ENCODE measurements around the gene VAV2. TPM values are rescaled to one million over a fixed set of nuclear protein-coding genes. Genes with fewer than 3 reads are reported as not detected.

VAV2 gene
- total RNA-seq, 2 experiments from 2014 or later: 4.7 to 6.4 TPM

DNA sequence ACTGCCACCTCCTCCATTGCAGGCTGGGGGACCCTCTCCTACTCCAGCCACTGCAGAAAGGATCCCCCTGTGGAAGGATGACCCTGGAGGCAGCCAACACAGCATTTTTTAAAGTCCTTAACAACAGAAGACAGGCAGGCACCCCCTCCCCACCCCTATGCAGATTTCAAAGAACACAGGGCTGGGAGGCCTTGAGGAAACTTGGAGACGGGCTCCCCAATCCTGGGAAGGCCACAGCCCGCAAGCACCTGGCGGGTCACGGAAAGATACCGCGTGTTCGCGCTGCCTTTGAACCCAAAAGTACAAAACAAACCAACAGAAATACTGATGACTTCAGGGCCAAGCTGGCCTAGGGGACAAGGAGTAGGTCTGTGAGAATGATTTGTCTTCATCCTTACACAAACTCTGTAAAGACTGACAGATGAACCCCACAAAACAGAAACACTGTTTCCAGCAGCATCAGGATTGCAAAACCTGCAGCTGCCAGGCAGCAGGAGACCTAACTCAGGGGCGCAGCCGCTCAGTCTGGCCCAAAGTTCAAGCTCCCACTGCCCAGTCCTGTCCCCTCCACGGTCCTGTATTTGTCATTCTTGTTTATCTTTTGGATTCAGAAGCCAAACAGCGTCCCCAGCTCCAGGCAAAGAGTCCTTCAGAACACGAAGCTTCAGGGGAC is 13.8 kb downstream of the VAV2 start:
- Mint-ChIP-seq H3K4me1 (no peaks in the 10 kb centered on the region), H3K4me3 (no peak overlapping the region), H3K9me3 (no peaks in the 10 kb centered on the region), H3K36me3 (no peaks in the 10 kb centered on the region), H3K27me3 (no peaks in the 10 kb centered on the region), H3K27ac (no peak overlapping the region)
- DNase-seq: no peak
- POLR2A ChIA-PET: no interaction called here
- ATAC-seq (ENCODE audit: low read depth): no peak

DNA sequence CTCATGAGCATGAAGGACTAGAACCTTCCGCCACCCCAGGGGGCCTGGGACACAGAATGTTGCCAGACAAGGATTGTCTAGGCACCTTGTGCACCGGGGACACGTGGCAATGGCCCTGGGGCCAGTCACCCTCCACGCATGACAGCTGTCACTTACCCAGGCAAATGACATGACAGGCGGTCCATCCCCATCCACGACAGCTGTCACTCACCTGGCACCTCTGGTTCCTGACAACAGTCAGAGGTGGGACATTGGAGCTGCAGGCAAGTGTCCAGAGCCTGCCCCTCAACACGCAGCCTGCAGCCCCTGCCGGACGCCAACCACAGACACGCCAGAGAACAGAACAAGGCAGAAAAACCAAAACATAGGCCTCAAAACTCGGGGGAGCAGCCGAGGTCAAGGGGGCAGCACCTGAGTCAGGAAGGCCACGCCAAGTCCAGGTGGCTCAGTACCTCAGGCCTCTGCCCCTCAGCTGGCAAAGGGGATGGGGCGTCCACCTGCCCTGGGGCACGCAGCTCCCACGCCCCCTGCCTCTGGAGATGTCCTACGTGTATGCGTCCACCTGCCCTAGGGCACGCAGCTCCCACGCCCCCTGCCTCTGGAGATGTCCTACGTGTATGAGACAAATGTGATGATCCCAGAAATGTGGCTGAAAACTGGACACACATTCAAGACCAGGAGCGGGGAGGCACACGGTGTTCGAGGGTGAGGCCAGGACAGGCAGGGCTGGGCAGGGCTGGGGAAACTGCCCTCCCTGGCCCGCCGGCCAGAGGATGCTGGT is 14.5 kb downstream of the VAV2 start:
- Mint-ChIP-seq H3K36me3 (no peaks in the 10 kb centered on the region), H3K27ac (no peak overlapping the region), H3K27me3 (no peaks in the 10 kb centered on the region), H3K4me1 (no peaks in the 10 kb centered on the region), H3K9me3 (no peaks in the 10 kb centered on the region), H3K4me3 (no peak overlapping the region)
- ATAC-seq (ENCODE audit: low read depth): no peak
- POLR2A ChIA-PET: no interaction called here
- DNase-seq: no peak

DNA sequence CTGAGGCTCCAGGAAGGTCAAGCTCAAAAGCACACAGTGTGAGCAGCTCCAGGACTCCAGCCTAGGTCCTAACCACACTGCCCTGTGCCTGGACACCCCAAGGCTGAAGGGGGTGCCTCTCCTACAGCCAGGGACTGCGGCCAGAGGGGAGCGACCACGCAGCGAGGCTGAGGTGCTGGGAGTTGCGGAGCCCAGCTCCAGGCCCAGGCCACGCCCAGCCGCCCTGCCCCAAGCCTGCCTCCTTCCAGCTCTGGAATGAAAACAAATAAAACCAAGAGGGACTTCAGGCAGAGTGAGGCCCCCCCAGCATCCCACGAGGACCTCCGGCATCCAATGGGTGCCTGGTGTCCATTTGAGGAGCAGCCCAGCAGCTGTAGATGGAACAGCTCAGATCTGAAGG is 15.2 kb downstream of the VAV2 start:
- no peaks in the 10 kb centered on the region for H3K9me3 Mint-ChIP-seq
- no peaks in the 10 kb centered on the region for H3K36me3 Mint-ChIP-seq
- no peak for ATAC-seq (ENCODE audit: low read depth)
- no peaks in the 10 kb centered on the region for H3K27me3 Mint-ChIP-seq
- DNase-seq: no peak
- H3K27ac Mint-ChIP-seq: no peak overlapping the region
- POLR2A ChIA-PET: no interaction called here
- H3K4me1 Mint-ChIP-seq: no peaks in the 10 kb centered on the region
- H3K4me3 Mint-ChIP-seq: no peak overlapping the region

DNA sequence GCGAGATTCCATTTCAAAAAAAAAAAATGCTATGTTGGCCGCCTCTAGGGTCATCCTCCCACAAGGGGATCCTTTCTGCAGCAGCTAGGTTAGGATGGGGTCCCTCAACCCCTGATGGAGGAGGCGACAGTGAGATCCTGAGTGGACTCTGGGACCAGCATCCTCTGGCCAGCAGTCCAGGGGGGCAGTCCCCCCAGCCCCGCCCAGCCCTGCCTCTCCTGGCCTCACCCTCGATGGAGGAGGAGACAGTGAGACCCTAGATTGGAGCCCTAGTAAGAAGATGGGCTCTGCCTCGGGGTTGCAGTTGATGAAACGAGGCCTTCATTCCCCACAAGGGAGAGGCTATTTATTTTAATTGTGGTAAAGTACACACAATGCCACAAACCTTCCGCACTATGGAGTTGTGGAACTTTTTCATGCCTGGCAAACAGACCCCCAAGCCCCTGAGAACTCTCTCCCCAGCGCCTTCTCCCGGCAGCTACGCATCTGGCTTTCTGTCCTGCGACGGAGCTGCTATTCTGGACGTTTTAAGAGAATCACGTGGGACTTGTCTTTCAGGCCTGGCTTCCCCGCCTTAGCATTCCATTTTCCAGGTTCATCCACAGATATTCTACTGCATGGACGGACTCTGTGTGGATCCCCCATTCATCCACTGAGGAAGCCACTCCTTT is 15.8 kb downstream of the VAV2 start:
- no peak for ATAC-seq (ENCODE audit: low read depth)
- Mint-ChIP-seq H3K27ac (no peak overlapping the region), H3K36me3 (no peaks in the 10 kb centered on the region), H3K4me1 (no peaks in the 10 kb centered on the region), H3K27me3 (no peaks in the 10 kb centered on the region), H3K9me3 (no peaks in the 10 kb centered on the region), H3K4me3 (no peak overlapping the region)
- no peak for DNase-seq
- POLR2A ChIA-PET: no interaction called here

DNA sequence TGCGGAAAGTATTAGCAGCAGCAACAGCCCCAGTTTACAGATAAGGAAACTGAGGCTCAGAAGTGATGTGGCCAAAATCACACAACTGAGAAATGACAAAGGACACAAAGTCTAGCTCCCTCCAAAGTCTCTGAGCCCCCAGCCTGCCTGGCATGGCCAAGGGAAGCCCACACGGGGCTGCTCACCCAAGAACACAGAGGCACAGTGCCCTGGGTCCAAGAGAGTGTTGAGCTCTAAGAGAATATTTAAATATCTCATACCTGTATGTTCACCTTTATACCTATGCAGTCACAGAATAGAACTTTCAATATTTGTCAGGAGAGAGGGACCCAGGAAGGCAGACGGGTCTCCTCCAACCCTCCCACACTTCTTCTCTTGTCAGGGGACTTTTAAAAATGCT is 16.6 kb downstream of the VAV2 start:
- no peak for ATAC-seq (ENCODE audit: low read depth)
- no peaks in the 10 kb centered on the region for H3K9me3 Mint-ChIP-seq
- H3K27ac Mint-ChIP-seq: no peak overlapping the region
- H3K36me3 Mint-ChIP-seq: no peaks in the 10 kb centered on the region
- POLR2A ChIA-PET: no interaction called here
- no peaks in the 10 kb centered on the region for H3K27me3 Mint-ChIP-seq
- H3K4me1 Mint-ChIP-seq: no peaks in the 10 kb centered on the region
- DNase-seq: no peak
- no peak overlapping the region for H3K4me3 Mint-ChIP-seq

DNA sequence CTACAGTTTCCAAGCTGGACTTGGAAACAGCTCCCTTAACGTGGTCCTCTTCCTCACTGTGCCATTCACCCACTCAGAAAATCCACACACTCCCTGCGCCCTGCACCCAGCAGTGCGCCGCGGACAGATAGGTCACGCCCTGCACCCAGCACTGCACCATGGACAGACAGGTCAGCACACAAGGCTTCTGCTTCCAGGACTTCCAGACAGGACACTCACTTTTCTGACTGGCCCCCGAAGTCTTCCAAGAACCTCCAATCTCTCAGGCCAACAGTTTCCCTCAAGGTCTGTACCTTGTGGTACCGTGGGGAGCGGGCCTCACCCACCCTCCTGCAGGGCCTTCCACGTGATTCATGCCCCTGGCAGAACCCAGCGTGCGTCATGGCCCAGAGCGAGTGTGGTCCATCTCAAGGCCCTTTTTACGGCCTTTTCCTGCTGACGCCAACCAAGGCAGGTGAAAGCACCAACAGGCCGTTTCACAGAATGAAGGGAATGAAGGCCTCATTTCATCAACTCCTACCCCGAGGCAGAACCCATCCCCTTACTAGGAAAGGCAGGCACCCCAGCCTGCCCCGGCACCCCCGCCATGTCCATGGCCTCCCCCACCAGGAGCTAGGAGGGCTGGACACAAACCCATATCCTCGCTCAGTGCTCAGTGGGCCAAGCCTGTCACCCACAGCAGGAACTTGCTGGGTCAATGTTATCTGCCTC is 17.3 kb downstream of the VAV2 start:
- Mint-ChIP-seq H3K4me1 (no peaks in the 10 kb centered on the region), H3K4me3 (no peak overlapping the region), H3K9me3 (no peaks in the 10 kb centered on the region), H3K36me3 (no peaks in the 10 kb centered on the region), H3K27ac (no peak overlapping the region), H3K27me3 (no peaks in the 10 kb centered on the region)
- no peak for ATAC-seq (ENCODE audit: low read depth)
- DNase-seq: no peak
- POLR2A ChIA-PET: no interaction called here

DNA sequence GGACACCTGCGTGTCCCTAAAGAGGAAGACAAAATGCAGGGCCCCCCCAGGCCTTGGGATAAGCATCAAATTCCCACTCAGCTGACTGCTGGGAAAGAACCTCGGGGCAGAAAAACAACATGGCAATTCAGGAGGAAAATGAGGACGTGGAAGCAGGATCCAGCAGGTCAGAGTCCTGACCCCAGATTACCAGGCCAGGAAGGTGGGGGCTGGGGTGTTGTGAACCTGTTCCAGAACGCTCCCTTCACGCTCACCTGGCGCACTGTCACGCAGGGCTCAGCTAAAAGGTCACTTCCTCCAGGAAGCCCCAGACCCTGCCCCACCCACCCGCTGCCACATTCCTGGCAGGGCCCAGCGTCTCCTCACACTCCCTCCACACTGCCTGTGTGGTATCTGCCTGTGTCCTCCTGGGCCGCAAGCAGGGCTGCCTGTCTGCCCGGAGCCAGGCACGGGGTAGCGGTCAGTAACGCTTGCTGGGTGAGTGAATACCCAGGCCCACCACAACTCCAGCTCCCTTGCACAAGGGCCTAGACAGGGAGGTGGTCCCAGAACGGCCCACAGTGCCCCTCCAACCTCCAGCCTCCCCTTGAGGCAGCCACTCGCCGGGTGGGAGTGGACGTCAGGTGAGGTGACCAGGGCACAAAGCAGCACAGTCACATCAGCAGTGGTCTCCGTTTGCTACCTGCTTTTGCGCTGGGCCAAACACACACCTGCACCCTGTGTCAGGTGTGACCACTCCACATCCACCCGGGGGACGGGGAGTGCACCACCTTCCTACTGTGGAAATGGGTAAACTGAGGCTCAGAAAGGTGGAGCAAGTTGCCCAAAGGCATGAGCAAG is 18.1 kb downstream of the VAV2 start:
- POLR2A ChIA-PET: no interaction called here
- no peak overlapping the region for H3K27ac Mint-ChIP-seq
- DNase-seq (no peak), ATAC-seq (ENCODE audit: low read depth) (no peak)
- no peaks in the 10 kb centered on the region for H3K4me1 Mint-ChIP-seq
- no peaks in the 10 kb centered on the region for H3K27me3 Mint-ChIP-seq
- no peak overlapping the region for H3K4me3 Mint-ChIP-seq
- no peaks in the 10 kb centered on the region for H3K36me3 Mint-ChIP-seq
- no peaks in the 10 kb centered on the region for H3K9me3 Mint-ChIP-seq

DNA sequence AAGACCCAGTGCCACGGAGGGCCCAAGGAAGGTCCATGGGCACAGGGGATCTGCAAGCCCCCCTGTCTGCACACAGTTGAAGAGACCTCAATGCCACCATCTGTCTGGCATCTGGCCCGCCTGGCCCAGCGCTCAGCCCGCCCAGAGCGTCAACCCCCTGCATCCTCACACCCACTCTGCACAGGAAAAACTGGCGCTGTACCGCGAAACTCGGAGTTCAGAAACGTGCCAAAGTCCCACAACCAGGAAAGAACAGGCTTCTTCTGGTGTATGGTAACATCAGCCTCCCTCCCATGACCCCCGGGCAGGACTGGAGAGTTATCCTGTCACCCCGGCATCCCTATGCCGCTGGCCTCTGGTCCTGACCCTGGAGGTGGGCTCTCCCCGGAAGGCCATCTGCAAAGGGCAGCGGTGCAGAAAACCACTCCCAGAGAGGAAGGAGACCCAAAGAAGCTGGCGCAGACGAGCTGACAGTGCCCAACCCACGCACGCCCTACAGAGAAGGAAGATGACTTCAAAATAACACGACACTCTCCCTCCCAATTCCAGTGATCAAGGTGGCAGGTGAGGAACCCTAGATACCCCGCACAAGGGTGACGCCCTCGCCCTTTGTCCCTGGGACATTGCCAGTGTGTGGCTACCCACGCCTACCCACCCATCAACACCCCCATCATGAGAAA is 18.9 kb downstream of the VAV2 start:
- POLR2A ChIA-PET: no interaction called here
- no peak for ATAC-seq (ENCODE audit: low read depth)
- no peak for DNase-seq
- Mint-ChIP-seq H3K36me3 (no peaks in the 10 kb centered on the region), H3K27ac (no peak overlapping the region), H3K27me3 (no peaks in the 10 kb centered on the region), H3K9me3 (no peaks in the 10 kb centered on the region), H3K4me3 (no peak overlapping the region), H3K4me1 (no peaks in the 10 kb centered on the region)

DNA sequence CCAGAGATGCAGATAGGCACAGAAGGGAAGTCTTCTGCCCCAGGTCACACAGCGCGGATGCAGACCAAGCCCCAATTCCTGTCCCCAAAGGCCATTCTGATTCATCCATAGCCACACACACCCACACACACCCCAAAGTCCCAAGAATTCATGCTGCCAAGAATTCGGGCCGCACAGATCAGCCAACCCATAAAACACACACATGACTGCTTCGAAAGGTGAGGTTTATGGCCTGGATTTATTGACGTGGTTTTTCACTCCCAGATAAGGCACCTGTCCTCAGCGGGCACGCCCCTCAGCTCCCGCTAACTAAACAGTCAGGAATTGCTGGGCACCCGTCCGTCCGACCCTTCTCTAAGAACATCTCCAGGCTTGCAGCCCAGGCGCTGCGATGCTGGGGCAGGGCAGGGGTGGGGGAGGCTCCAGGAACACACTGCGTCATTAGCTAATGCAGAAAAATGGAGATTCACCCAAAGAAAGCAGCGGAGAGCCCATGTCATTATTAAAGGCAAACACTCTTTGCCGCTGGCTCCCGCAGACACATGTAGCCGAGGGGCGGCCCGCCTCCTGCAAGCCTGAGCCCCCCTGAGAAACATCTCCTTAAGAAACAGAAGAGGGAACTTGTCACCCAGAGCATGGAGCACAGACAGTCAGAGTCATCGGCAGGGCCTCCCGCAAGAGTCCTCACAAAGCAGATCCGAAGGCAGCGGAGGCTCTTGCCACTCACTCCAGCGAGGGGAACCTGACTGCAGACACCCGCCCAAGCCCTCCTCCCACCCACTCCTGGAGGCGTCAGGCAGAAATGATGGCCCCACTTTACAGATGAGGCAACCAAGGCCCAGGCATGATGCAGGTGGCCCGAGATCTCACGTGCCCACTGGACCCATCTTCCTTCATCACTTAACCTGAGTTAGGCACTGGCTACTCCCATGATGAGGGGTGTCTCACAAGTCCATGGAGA is 19.9 kb downstream of the VAV2 start:
- H3K27me3 Mint-ChIP-seq: peaks cover 2% of the 10 kb centered on the region
- H3K4me1 Mint-ChIP-seq: no peaks in the 10 kb centered on the region
- ATAC-seq (ENCODE audit: low read depth): no peak
- DNase-seq: no peak
- no peak overlapping the region for H3K27ac Mint-ChIP-seq
- no peaks in the 10 kb centered on the region for H3K9me3 Mint-ChIP-seq
- H3K4me3 Mint-ChIP-seq: no peak overlapping the region
- no peaks in the 10 kb centered on the region for H3K36me3 Mint-ChIP-seq
- POLR2A ChIA-PET: no interaction called here

DNA sequence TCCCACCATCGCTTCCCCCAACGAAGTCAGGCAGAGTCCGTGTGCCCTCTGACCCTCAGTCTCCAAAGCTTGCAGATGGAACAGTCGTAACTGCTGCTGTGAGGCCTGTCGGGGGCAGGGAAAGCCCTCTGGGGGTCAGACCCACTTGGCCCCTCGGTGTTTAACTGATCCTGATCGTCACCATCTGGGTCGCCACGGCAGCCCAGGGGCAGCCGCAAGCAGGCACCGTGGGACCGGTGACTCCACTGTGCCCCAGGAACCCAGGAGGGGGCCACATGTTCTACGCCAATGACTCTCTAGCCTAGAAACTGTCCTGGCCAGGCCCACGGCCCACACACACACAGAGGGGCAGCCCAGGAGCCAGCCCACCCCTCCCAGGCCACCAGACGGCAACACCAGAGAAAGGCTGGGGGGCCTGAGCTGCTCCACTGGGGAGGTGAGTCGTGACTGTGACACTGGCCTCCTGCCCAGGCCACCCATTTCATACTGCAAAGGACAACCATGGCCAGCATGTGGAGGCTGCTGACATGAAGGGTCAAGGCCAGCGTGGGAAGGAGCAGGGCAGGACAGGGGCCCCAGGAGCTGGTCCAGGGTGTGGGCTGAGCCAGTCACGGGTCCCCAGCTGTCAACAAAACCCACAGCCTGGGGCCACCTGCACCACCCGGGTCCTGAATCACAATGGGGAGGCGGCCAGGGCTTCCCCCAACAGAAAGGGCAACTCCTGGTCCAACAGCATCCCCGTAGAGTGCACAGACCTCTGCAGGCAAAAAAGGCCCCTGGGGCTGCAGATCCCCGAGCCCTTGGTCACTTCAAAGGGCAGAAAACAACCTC is 20.8 kb downstream of the VAV2 start:
- Mint-ChIP-seq H3K36me3 (no peaks in the 10 kb centered on the region), H3K9me3 (no peaks in the 10 kb centered on the region), H3K27me3 (peaks cover 2% of the 10 kb centered on the region), H3K27ac (no peak overlapping the region), H3K4me1 (no peaks in the 10 kb centered on the region), H3K4me3 (no peak overlapping the region)
- DNase-seq: no peak
- no peak for ATAC-seq (ENCODE audit: low read depth)
- POLR2A ChIA-PET: no interaction called here

DNA sequence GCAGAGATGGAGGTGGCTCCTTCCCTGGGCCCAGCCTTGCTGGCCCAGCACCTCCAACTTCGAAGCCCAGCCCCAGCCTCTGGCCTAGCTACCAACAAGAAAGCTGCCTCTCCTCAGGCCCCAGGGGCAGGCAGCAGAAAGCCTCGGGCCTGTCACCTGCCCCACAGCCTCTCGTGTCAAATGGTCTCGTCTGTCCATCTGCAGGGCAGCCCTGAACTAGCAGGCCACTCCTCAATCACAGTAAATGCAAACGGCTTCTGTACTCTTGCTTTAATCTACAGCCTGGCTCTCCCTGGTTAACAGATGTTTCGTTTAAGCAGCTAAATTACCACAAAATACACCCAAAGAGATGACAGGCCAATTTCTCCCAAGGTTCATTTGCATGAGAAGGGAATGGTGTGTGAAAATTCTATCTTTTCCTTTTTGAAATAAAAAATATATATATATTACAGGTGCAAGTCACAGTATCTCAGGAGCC is 21.5 kb downstream of the VAV2 start:
- Mint-ChIP-seq H3K4me3 (no peak overlapping the region), H3K27me3 (peaks cover 2% of the 10 kb centered on the region), H3K4me1 (no peaks in the 10 kb centered on the region), H3K36me3 (no peaks in the 10 kb centered on the region), H3K27ac (no peak overlapping the region), H3K9me3 (peaks cover 1% of the 10 kb centered on the region)
- no peak for ATAC-seq (ENCODE audit: low read depth)
- POLR2A ChIA-PET: no interaction called here
- no peak for DNase-seq

Data from activated naive CD8-positive, alpha-beta T cell treated with anti-CD3 and anti-CD28 coated beads, Interleukin-2, amount 10 ng/mL, durations not matched to agents 7 days and 5 days (primary cell).